Breast epithelium (tissue), 4 donors: ENCODE results near the gene SYT2. TPM values are rescaled to one million over a fixed set of nuclear protein-coding genes. Genes with fewer than 3 reads are reported as not detected.
A peak's percentile ranks its signal among the peaks of the same experiment; 100 is the strongest.

Source experiments
- DNase-seq, 2 donors: peaks; one replicate each; pipeline ENCODE4 v3.0.0-alpha.2; 2019; ENCODE audit warnings: low spot score in 2 of 2
- H3K27ac ChIP-seq, 2 donors: fragments of 200-600 bp; sonication (generic) in 1 of 2; one replicate each; pipeline ENCODE4 v1.5.1; 2016 to 2019; ENCODE audit warnings: mild to moderate bottlenecking in 1 of 2
- H3K27me3 ChIP-seq, 2 donors: fragments of 200-600 bp; sonication (generic) in 1 of 2; one replicate each; pipeline versions ENCODE4 v1.5.1 to v1.6.0; 2017 to 2019; ENCODE audit warnings: control low read depth in 1 of 2, mild to moderate bottlenecking in 1 of 2
- H3K36me3 ChIP-seq: fragments of 200-600 bp; one replicate; pipeline ENCODE4 v1.5.1; 2019
- H3K4me1 ChIP-seq, 2 donors: fragments of 200-600 bp; sonication (generic); one replicate each; pipeline ENCODE4 v1.5.1; 2016 to 2019; ENCODE audit warnings: control low read depth in 1 of 2
- H3K4me3 ChIP-seq, 3 donors: fragments of 200-600 bp; sonication (generic); 1 replicate in 2 of 3; 2 replicates in 1 of 3; pipeline ENCODE4 v1.5.1; 2016 to 2019; ENCODE audit warnings: mild to moderate bottlenecking in 3 of 3, moderate library complexity in 2 of 3
- H3K9me3 ChIP-seq, 2 donors: fragments of 200-600 bp; sonication (generic) in 1 of 2; one replicate each; pipeline ENCODE4 v1.5.1; 2016 to 2019; ENCODE audit warnings: control low read depth in 1 of 2
- POLR2A ChIP-seq: fragments of 450-650 bp; IDR thresholded peaks from one replicate; pipeline ENCODE4 v1.6.1; 2016; ENCODE audit warnings: antibody characterized with exemption, mild to moderate bottlenecking, moderate library complexity
- POLR2AphosphoS5 ChIP-seq, 3 donors: sonication (generic); formaldehyde crosslinking; IDR thresholded peaks; one replicate each; pipeline ENCODE4 v1.6.1; 2017; ENCODE audit warnings: antibody characterized with exemption in 3 of 3
- intact Hi-C: fragments of 100-400 bp; cut with DNase I; formaldehyde crosslinking; loops from one replicate; pipeline ENCODE4 v1.15.1; 2023; ENCODE audit warnings: low total_unique reads
- total RNA-seq, 3 donors: library from RNA; depleted of rRNA; stranded (reverse); fragments of >200 nt; gene quantifications; one replicate each; pipeline ENCODE4 v1.1.0, GENCODE V29; 2016
- TF ChIP-seq, protein P1 (sequence below), 3 donors: fragments of 450-650 bp; IDR thresholded peaks; one replicate each; pipeline ENCODE4 v1.5.1; 2016 to 2017; ENCODE audit warnings: antibody characterized with exemption in 3 of 3, mild to moderate bottlenecking in 3 of 3, moderate library complexity in 3 of 3

SYT2 gene
- total RNA-seq, 3 donors from 2014 or later: under 0.01 to 0.15 (median under 0.01) TPM

DNA sequence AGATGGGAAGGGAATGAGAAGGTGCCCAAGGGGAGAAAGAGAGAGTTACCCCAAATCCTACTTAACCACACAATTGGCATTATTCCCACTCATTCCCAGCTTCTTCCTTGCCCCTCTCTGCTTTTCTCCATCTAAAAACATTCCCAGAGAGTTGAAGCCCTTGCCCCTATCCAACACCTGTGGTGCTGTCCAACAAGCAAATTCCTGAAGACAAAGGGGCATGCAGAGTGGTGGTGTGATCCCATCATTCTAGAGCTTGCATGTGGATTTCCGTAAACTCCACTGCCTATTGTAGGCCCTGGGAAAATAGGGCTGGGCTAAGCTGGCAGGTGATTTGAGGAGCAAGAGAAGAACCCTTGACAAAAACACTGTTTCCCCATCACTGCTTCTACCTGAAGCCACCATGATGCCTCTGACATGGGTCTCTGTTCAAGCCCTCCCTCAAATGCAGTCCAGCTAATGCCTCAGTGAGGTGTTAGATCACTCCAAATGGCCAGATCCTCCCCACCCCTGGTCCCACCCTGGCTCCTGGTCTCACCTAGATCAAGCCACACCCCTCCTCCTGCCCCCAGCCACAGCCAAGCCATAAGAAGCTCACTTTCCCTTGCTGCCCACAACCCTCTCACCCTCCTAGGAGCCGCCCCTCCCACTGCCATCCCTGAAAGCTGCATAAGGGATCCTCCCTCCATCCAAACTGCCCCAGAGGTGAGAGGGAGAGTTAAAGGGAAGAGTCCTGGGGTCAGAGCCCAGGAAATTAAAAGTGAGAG lies 29.5 kb downstream of the SYT2 start:
- TF ChIP-seq POLR2AphosphoS5 (IDR thresholded peaks at IDR 0.05): no peak
- TF ChIP-seq, protein P1, sequence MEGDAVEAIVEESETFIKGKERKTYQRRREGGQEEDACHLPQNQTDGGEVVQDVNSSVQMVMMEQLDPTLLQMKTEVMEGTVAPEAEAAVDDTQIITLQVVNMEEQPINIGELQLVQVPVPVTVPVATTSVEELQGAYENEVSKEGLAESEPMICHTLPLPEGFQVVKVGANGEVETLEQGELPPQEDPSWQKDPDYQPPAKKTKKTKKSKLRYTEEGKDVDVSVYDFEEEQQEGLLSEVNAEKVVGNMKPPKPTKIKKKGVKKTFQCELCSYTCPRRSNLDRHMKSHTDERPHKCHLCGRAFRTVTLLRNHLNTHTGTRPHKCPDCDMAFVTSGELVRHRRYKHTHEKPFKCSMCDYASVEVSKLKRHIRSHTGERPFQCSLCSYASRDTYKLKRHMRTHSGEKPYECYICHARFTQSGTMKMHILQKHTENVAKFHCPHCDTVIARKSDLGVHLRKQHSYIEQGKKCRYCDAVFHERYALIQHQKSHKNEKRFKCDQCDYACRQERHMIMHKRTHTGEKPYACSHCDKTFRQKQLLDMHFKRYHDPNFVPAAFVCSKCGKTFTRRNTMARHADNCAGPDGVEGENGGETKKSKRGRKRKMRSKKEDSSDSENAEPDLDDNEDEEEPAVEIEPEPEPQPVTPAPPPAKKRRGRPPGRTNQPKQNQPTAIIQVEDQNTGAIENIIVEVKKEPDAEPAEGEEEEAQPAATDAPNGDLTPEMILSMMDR (IDR thresholded peaks at IDR 0.05): no peak
- TF ChIP-seq POLR2A: no peak
- intact Hi-C loops: no loop called here
- H3K36me3 ChIP-seq: no peaks in the 10 kb centered on the region
- no peak overlapping the region for H3K27ac ChIP-seq
- peaks cover 0 to 12% of the 10 kb centered on the region in 2 donors for H3K27me3 ChIP-seq
- no peaks in the 10 kb centered on the region for H3K4me1 ChIP-seq
- DNase-seq: no peak
- H3K4me3 ChIP-seq: no peak overlapping the region
- H3K9me3 ChIP-seq: peaks cover 3 to 10% of the 10 kb centered on the region in 2 donors

DNA sequence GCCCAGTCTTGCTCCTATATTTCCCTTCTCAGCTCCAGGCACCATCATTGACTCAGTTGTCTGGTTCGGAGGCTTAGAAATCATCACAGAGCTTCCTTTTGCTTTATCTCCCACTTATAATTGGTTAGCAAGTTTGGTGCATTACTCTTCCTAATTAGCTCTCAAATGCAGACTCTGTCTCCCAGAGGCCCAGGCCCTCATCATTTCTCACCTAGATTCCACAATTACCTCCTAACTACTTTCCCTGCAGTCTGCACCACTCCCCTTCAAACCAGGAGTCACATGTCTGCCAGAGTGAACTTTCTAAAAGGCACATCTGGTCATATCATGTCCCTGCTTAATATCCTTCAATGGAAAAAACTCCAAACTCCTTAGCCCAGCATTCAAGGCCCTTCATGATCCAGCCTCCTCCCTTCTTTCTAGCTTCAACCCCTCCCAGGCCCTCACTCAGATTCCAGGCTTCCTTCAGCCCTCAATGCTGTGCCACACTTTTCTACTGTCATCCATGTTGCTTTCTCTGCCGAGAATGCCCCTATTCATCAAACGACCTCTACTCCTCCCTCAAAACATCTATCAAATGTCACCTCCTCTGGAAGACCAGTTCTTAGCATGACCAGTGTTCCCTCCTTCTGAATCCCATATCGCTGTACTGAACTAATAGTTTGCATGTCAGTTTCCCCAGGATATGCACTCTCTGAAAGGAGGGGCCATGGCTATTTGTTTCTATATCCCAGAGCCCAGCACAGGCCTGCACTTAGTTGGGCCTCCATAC lies 30.7 kb downstream of the SYT2 start:
- TF ChIP-seq POLR2AphosphoS5 (IDR thresholded peaks at IDR 0.05): no peak
- no peaks in the 10 kb centered on the region for H3K4me1 ChIP-seq
- DNase-seq: no peak
- peaks cover 0 to 12% of the 10 kb centered on the region in 2 donors for H3K27me3 ChIP-seq
- H3K36me3 ChIP-seq: no peaks in the 10 kb centered on the region
- H3K9me3 ChIP-seq: peaks cover 3 to 10% of the 10 kb centered on the region in 2 donors
- no peak overlapping the region for H3K4me3 ChIP-seq
- intact Hi-C loops: no loop called here
- H3K27ac ChIP-seq: no peak overlapping the region

DNA sequence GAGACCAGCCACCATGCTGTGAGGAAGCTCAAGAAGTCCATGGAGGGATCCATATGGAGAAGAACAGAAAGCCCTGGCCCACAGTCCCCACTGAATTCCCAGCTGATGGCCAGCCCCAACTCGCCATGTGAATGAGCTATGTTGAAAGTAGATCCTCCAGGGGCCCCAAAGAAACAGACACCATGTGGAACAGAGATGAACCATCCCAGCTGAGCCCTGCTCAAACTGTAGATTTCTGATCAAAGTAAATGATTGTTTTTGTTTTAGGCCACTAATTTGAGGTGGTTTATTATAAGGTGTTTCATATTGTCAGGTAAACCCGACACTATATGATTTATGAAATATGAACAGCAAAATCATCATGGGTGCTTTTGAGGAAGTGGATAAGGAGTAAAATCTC lies 32.8 kb downstream of the SYT2 start:
- Histone ChIP-seq H3K4me1 (no peaks in the 10 kb centered on the region), H3K36me3 (no peaks in the 10 kb centered on the region), H3K9me3 (peaks cover 3 to 10% of the 10 kb centered on the region in 2 donors), H3K27ac (no peak overlapping the region), H3K4me3 (no peak overlapping the region), H3K27me3 (peaks cover 0 to 12% of the 10 kb centered on the region in 2 donors)
- TF ChIP-seq POLR2A: no peak
- no peak for TF ChIP-seq POLR2AphosphoS5 (IDR thresholded peaks at IDR 0.05)
- TF ChIP-seq, protein P1 (IDR thresholded peaks at IDR 0.05): no peak
- intact Hi-C loops: no loop called here
- no peak for DNase-seq

DNA sequence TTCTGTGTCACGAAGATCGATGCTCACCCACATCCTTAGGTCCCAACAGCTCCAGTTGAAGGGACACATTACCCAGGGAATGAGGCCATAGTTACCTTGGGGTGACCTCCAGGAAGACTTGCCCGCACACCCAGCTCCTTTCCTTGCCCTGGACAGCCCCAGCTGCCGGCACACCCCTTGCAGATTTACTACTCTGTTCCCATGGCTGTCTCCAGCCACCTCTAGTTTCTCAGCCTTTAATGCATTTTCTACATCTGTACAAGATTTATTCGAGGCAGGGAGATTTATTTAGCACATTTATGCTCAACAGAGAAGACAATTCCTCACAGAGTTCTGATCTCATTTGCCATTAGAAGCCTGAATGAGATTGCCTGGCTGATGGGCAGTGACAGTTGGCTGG lies 36.7 kb downstream of the SYT2 start:
- Histone ChIP-seq H3K27ac (no peak overlapping the region), H3K9me3 (peaks cover 3 to 10% of the 10 kb centered on the region in 2 donors), H3K27me3 (no peaks in the 10 kb centered on the region), H3K36me3 (no peaks in the 10 kb centered on the region), H3K4me3 (no peak overlapping the region), H3K4me1 (no peaks in the 10 kb centered on the region)
- intact Hi-C loops: no loop called here
- TF ChIP-seq POLR2AphosphoS5 (IDR thresholded peaks at IDR 0.05): no peak
- TF ChIP-seq, protein P1 (IDR thresholded peaks at IDR 0.05): no peak
- no peak for TF ChIP-seq POLR2A
- no peak for DNase-seq

DNA sequence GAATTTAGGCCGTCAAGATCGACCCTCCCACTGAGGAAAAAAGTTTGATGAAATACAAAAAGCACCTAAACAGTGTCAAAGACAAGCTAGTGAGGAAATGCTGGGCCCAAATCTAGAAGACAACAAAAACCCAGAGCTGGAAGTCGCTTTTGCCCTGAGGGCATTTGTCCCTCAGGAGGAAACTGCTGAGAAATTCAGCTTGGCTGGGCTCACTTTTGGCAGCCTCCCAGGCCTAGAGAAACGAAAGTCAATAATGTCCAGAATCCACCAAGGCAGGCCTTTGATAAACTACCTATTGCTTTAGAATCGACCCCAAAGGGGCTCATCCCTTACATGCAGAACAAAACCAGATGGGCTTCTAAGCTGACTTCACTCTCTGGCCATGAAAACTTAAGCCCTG lies 38.9 kb downstream of the SYT2 start:
- DNase-seq: peak; percentile 69 to 86
- TF ChIP-seq, protein P1 (IDR thresholded peaks at IDR 0.05): no peak
- no peak for TF ChIP-seq POLR2AphosphoS5 (IDR thresholded peaks at IDR 0.05)
- TF ChIP-seq POLR2A: no peak
- intact Hi-C loops: no loop called here

More for the DNA sequence above, 38.9 kb downstream of the SYT2 start:
- Histone ChIP-seq H3K4me3 (no peak overlapping the region), H3K9me3 (no peaks in the 10 kb centered on the region), H3K27me3 (no peaks in the 10 kb centered on the region), H3K4me1 (no peaks in the 10 kb centered on the region), H3K27ac (peak overlapping the region; percentile 46 to 58), H3K36me3 (no peaks in the 10 kb centered on the region)
